GM12878 (cell line): ENCODE data around the gene SAMSN1. TPM values are rescaled to one million over a fixed set of nuclear protein-coding genes. Genes with fewer than 3 reads are reported as not detected.

Experiments used
- CHD1 ChIP-seq: IDR thresholded peaks from 2 replicates; pipeline ENCODE4 v1.6.1; 2012; ENCODE audit warnings: low read depth, low read length, improper control_type of control experiment
- E2F4 ChIP-seq: IDR thresholded peaks from 2 replicates; pipeline ENCODE4 v1.6.1; 2012; ENCODE audit warnings: low read depth, low read length, improper control_type of control experiment
- E4F1 ChIP-seq: fragments of 450-650 bp; IDR thresholded peaks from 2 replicates; pipeline ENCODE4 v1.6.1; 2018; ENCODE audit warnings: borderline replicate concordance, mild to moderate bottlenecking; ENCODE audit not compliant: partially characterized antibody
- FOS ChIP-seq: IDR thresholded peaks from 3 replicates; pipeline ENCODE4 v1.6.1; 2011; ENCODE audit warnings: borderline replicate concordance; ENCODE audit not compliant: insufficient read length; ENCODE audit errors: extremely low read depth
- FOXM1 ChIP-seq: IDR thresholded peaks from 2 replicates; pipeline ENCODE4 v1.6.1; 2012; ENCODE audit warnings: low read depth, mild to moderate bottlenecking, inconsistent platforms, low read length, moderate library complexity
- HDAC6 ChIP-seq: fragments of 200-600 bp; sonication (generic); IDR thresholded peaks from one replicate; pipeline ENCODE4 v1.8.0; 2017; ENCODE audit warnings: antibody characterized with exemption; ENCODE audit not compliant: unreplicated experiment
- IKZF1 ChIP-seq: fragments of 450-650 bp; conservative IDR thresholded peaks from 2 replicates; pipeline ENCODE4 v1.6.1; 2017; ENCODE audit warnings: antibody characterized with exemption, mild to moderate bottlenecking
- IRF5 ChIP-seq: fragments of 450-650 bp; IDR thresholded peaks from 2 replicates; pipeline ENCODE4 v1.6.1; 2017; ENCODE audit warnings: borderline replicate concordance
- JUNB ChIP-seq: IDR thresholded peaks from 2 replicates; pipeline ENCODE4 v1.6.1; 2016; ENCODE audit warnings: antibody characterized with exemption, mild to moderate bottlenecking
- KAT2A ChIP-seq: conservative IDR thresholded peaks from 2 replicates; pipeline ENCODE4 v1.6.1; 2011; ENCODE audit warnings: low read depth, low read length; ENCODE audit not compliant: control insufficient read depth
- NR2C2 ChIP-seq: IDR thresholded peaks from 2 replicates; pipeline ENCODE4 v1.6.1; 2011; ENCODE audit warnings: borderline replicate concordance, low read depth; ENCODE audit not compliant: control insufficient read depth, insufficient read length
- RAD51 ChIP-seq: fragments of 450-650 bp; IDR thresholded peaks from 2 replicates; pipeline ENCODE4 v1.6.1; 2016; ENCODE audit warnings: moderate library complexity, mild to moderate bottlenecking, inconsistent platforms
- RFX5 ChIP-seq: IDR thresholded peaks from 2 replicates; pipeline ENCODE4 v1.6.1; 2011; ENCODE audit warnings: low read depth, low read length, improper control_type of control experiment
- SP1 ChIP-seq: IDR thresholded peaks from one replicate; pipeline ENCODE4 v1.6.1; 2011; ENCODE audit warnings: low read depth, low read length
- TCF7 ChIP-seq: IDR thresholded peaks from 2 replicates; pipeline ENCODE4 v1.6.1; 2014; ENCODE audit warnings: antibody characterized with exemption, borderline replicate concordance
- ZBTB33 ChIP-seq: fragments of 450-650 bp; IDR thresholded peaks from 2 replicates; pipeline ENCODE4 v1.6.1; 2017; ENCODE audit warnings: mild to moderate bottlenecking
- ZNF207 ChIP-seq: fragments of 450-650 bp; IDR thresholded peaks from 2 replicates; pipeline ENCODE4 v1.6.1; 2014; ENCODE audit warnings: antibody characterized with exemption, mild to moderate bottlenecking, borderline replicate concordance
- ZNF217 ChIP-seq: fragments of 450-650 bp; IDR thresholded peaks from 2 replicates; pipeline ENCODE4 v1.6.1; 2017; ENCODE audit warnings: antibody characterized with exemption, mild to moderate bottlenecking
- ZNF592 ChIP-seq: fragments of 450-650 bp; IDR thresholded peaks from 2 replicates; pipeline ENCODE4 v1.6.1; 2017; ENCODE audit warnings: mild to moderate bottlenecking, moderate library complexity
- polyA plus RNA-seq, 11 experiments: library from polyadenylated mRNA; depleted of rRNA in 4 of 11; unstranded in 6 of 11; stranded (reverse) in 5 of 11; fragments of >200 nt; fragmentation: Nextera tagmentation in 4 of 11; fragmentation: Illumina TruSeq in 1 of 11; extraction: Ambion mirVana in 4 of 11; extraction: Trizol in 1 of 11; gene quantifications; 1 replicate in 1 of 11; 2 replicates in 10 of 11; pipeline versions ENCODE4 v1.2.1 to v1.2.3, GENCODE V29; 2011 to 2016; ENCODE audit warnings: inconsistent platforms in 2 of 11, missing spikeins in 2 of 11, low read depth in 1 of 11
- total RNA-seq, 4 experiments: library from RNA; depleted of rRNA in 3 of 4; stranded (reverse); fragments of >200 nt in 3 of 4; fragmentation: Illumina TruSeq in 1 of 4; extraction: Trizol in 1 of 4; gene quantifications; 2 replicates each; pipeline versions ENCODE4 v1.2.1 to v1.2.3, GENCODE V29; 2013 to 2021

The SAMSN1 gene
- total and polyA plus RNA-seq, 10 of the 15 experiments (the other 5 are each of a cell fraction or from before 2014, with no cell fraction given), result 23.2 to 102 (median 44.9) TPM

- TF ChIP-seq E4F1, result no peak
- no peak for TF ChIP-seq NR2C2
- no peak for TF ChIP-seq IRF5
- no peak for TF ChIP-seq KAT2A
- TF ChIP-seq FOXM1, result peak; percentile 33; the same call in 1 of the 2 replicates
- TF ChIP-seq ZBTB33, result no peak
- TF ChIP-seq SP1, result no peak
- no peak for TF ChIP-seq RFX5
- no peak for TF ChIP-seq TCF7
- no peak for TF ChIP-seq HDAC6
- peak; percentile 71 for TF ChIP-seq JUNB
- no peak for TF ChIP-seq FOS
- no peak for TF ChIP-seq IKZF1
- TF ChIP-seq ZNF592, result no peak
- no peak for TF ChIP-seq CHD1
- TF ChIP-seq E2F4, result no peak
- no peak for TF ChIP-seq ZNF217
- TF ChIP-seq ZNF207, result no peak
- TF ChIP-seq RAD51, result no peak
Observed at GRCh38 chr21:14545906-14546480, at the start of gene SAMSN1 (continued).
